Vagina (tissue), 2 donors: Measurements from ENCODE around the gene ARCN1.

Experiments used
- CTCF ChIP-seq, 3 experiments: fragments of 450-650 bp in 2 of 3; fragments of 200-600 bp in 1 of 3; sonication (generic) in 1 of 3; IDR thresholded peaks; one replicate each; pipeline ENCODE4 v1.5.1; 2017 to 2019; ENCODE audit warnings: antibody characterized with exemption in 3 of 3, mild to moderate bottlenecking in 2 of 3, moderate library complexity in 2 of 3
- POLR2A ChIP-seq, 2 donors: fragments of 450-650 bp; IDR thresholded peaks; one replicate each; pipeline ENCODE4 v1.6.1; 2017; ENCODE audit warnings: antibody characterized with exemption in 2 of 2, mild to moderate bottlenecking in 2 of 2, moderate library complexity in 2 of 2

GRCh38 chr11:118602331-118602730 is 30.1 kb downstream of the ARCN1 start:
- no peak for TF ChIP-seq POLR2A (IDR thresholded peaks at IDR 0.05)
- TF ChIP-seq CTCF (IDR thresholded peaks at IDR 0.05), result no peak
